ENCODE data around the gene ARHGAP26. TPM values are rescaled to one million over a fixed set of nuclear protein-coding genes. Genes with fewer than 3 reads are reported as not detected.

The ARHGAP26 gene
- polyA plus RNA-seq, 3 donors: 26.5 to 56.8 (median 28.7) TPM

GRCh38 chr5:142946547-142947426 is 176.6 kb downstream of the ARHGAP26 start:
- Histone ChIP-seq H4K20me1 (ENCODE audit: insufficient read depth, low read length) (peaks cover 97% of the 10 kb centered on the region), H3K36me3 (replicated peaks in 1 of 2; ENCODE audit: control insufficient read depth in 1 of 2, insufficient read depth in 2 of 2, low read length in 2 of 2) (peaks cover 9 to 49% of the 10 kb centered on the region in 2 donors), H3K27ac (ENCODE audit: low read depth in 1 of 2, low read length in 2 of 2) (no peak overlapping the region), H3K4me1 (ENCODE audit: control insufficient read depth in 1 of 2, insufficient read depth in 2 of 2, low read length in 2 of 2) (peaks cover 17 to 21% of the 10 kb centered on the region in 2 donors), H3K9ac (ENCODE audit: insufficient read depth, low read length, poor library complexity, severe bottlenecking) (no peak overlapping the region), H3K27me3 (ENCODE audit: control insufficient read depth in 2 of 2, insufficient read depth in 2 of 2, low read length in 2 of 2) (no peaks in the 10 kb centered on the region), H3K9me3 (replicated peaks in 1 of 2; ENCODE audit: control insufficient read depth in 1 of 2, insufficient read depth in 1 of 2, low read length in 2 of 2) (no peaks in the 10 kb centered on the region), H3K4me2 (replicated peaks; ENCODE audit: extremely low read depth, low read length, poor library complexity, severe bottlenecking) (no peak overlapping the region), H3K4me3 (replicated peaks in 1 of 3; ENCODE audit: low read depth in 2 of 3, low read length in 3 of 3) (no peak overlapping the region), H2AFZ (ENCODE audit: insufficient read depth, low read depth, low read length, poor library complexity, severe bottlenecking) (no peak overlapping the region), H3K79me2 (ENCODE audit: insufficient read depth, low read length) (peaks cover 60% of the 10 kb centered on the region)
- no peak overlapping the region for H3K4me3 Mint-ChIP-seq
- no peak for DNase-seq
- peak overlapping the region in 1 of 7 donors; percentile 15 for H3K27ac Mint-ChIP-seq
- intact Hi-C loops (cut with micrococcal nuclease): no loop called here
- peaks cover 37% of the 10 kb centered on the region for H3K4me1 Mint-ChIP-seq
- no peaks in the 10 kb centered on the region for H3K9me3 Mint-ChIP-seq
- H3K36me3 Mint-ChIP-seq: peaks cover 52 to 58% of the 10 kb centered on the region in 2 donors
- WGBS (ENCODE audit: insufficient coverage): no CpG with 5 or more reads among the region's 4 CpGs
- no peak for TF ChIP-seq CTCF (IDR thresholded peaks at IDR 0.05)
- no peaks in the 10 kb centered on the region for H3K27me3 Mint-ChIP-seq (ENCODE audit: low read depth in 3 of 3)

DNA sequence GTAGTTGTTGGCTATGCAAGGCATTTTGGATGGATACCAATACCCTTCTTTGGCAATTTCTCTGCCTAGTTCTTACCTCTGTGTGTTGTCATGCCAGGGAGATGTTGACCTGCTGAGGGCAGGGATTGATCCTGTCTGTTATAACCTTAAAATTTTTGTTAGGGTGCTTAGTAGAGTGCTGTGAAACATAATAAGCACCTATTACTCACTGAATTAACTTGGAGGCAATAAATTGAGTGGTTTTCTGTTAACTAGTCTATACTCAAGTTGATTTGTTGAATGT is 177.2 kb downstream of the ARHGAP26 start:
- Histone ChIP-seq H4K20me1 (ENCODE audit: insufficient read depth, low read length) (peaks cover 98% of the 10 kb centered on the region), H3K4me1 (ENCODE audit: control insufficient read depth in 1 of 2, insufficient read depth in 2 of 2, low read length in 2 of 2) (peaks cover 17 to 23% of the 10 kb centered on the region in 2 donors), H3K4me3 (replicated peaks in 1 of 3; ENCODE audit: low read depth in 2 of 3, low read length in 3 of 3) (no peak overlapping the region), H3K27ac (ENCODE audit: low read depth in 1 of 2, low read length in 2 of 2) (no peak overlapping the region), H2AFZ (ENCODE audit: insufficient read depth, low read depth, low read length, poor library complexity, severe bottlenecking) (no peak overlapping the region), H3K27me3 (ENCODE audit: control insufficient read depth in 2 of 2, insufficient read depth in 2 of 2, low read length in 2 of 2) (no peaks in the 10 kb centered on the region), H3K4me2 (replicated peaks; ENCODE audit: extremely low read depth, low read length, poor library complexity, severe bottlenecking) (no peak overlapping the region), H3K79me2 (ENCODE audit: insufficient read depth, low read length) (peaks cover 62% of the 10 kb centered on the region), H3K36me3 (replicated peaks in 1 of 2; ENCODE audit: control insufficient read depth in 1 of 2, insufficient read depth in 2 of 2, low read length in 2 of 2) (peaks cover 7 to 55% of the 10 kb centered on the region in 2 donors), H3K9me3 (replicated peaks in 1 of 2; ENCODE audit: control insufficient read depth in 1 of 2, insufficient read depth in 1 of 2, low read length in 2 of 2) (no peaks in the 10 kb centered on the region), H3K9ac (ENCODE audit: insufficient read depth, low read length, poor library complexity, severe bottlenecking) (no peak overlapping the region)
- H3K9me3 Mint-ChIP-seq: no peaks in the 10 kb centered on the region
- no peak overlapping the region for H3K4me3 Mint-ChIP-seq
- no peak for DNase-seq
- H3K4me1 Mint-ChIP-seq: peaks cover 42% of the 10 kb centered on the region
- H3K27me3 Mint-ChIP-seq (ENCODE audit: low read depth in 3 of 3): no peaks in the 10 kb centered on the region
- H3K36me3 Mint-ChIP-seq: peaks cover 55 to 59% of the 10 kb centered on the region in 2 donors
- no peak for TF ChIP-seq CTCF (IDR thresholded peaks at IDR 0.05)
- intact Hi-C loops (cut with micrococcal nuclease): no loop called here
- peak overlapping the region in 1 of 7 donors; percentile 21 for H3K27ac Mint-ChIP-seq
